ENCODE data around the gene HOXA3.

- TF ChIP-seq CTCF (optimal IDR thresholded peaks at IDR 0.05 in 1 of 3, IDR thresholded peaks at IDR 0.05 in 1 of 3, conservative IDR thresholded peaks at IDR 0.05 in 1 of 3; ENCODE audit: extremely low read depth in 1 of 3, insufficient read depth in 2 of 3, low read length in 3 of 3) (no peak), EZH2 (IDR thresholded peaks at IDR 0.05; ENCODE audit: low read length) (no peak)
Observed at GRCh38 chr7:27186668-27187474, 34.5 kb upstream of the HOXA3 start.

Measured in keratinocyte (primary cell).